Right lobe of liver (tissue), 4 donors: Measurements from ENCODE around the gene ERC2.

Experiments
- CTCF ChIP-seq, 4 donors: fragments of 200-600 bp in 3 of 4; fragments of 450-650 bp in 1 of 4; IDR thresholded peaks; one replicate each; pipeline versions ENCODE4 v1.5.1 to v1.8.0; 2016 to 2022; ENCODE audit warnings: antibody characterized with exemption in 4 of 4, mild to moderate bottlenecking in 2 of 4
- POLR2A ChIP-seq: fragments of 450-650 bp; IDR thresholded peaks from one replicate; pipeline ENCODE4 v1.6.1; 2017; ENCODE audit warnings: antibody characterized with exemption, mild to moderate bottlenecking
- donor health status: DM: no; HTN: no; CAD: no.
- donor health status: DM: no; HTN: no; CAD: no.
- donor health status: DM: no; HTN: yes; CAD: no.

DNA sequence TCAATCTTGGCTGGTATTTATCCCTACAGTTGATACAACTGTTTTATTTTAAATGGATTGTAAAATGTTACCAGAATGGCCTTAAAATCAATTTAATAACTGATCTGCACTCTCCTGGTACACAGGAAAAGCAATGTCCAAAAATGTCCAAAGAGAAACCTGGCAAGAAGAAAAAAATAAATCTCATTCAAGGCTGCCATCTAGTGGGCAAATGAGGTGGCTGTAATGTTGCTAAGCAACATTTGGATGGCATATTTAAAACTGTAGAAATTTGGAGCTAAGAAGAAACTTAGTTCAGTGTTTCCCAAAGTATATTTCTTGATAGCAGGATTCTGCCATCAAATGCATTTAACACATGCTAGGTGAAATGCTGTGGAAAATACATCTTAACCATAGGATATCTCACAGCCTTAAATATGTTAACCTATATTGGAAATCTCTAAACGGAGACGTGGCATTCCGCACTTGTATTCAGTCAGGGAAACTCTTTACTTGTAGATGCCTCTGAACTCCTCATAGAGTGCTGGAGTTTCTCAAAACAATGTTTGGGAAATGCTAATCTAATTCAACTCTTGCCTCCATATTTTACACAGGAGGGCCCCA, 216.8 kb downstream of the ERC2 start:
- TF ChIP-seq CTCF (IDR thresholded peaks at IDR 0.05) (peak; percentile 82 to 88 (median 84)), POLR2A (no peak)
